Dendritic cell treated with granulocyte-macrophage colony-stimulating factor and Interleukin-4, amounts not matched to agents 40 ng/mL and 50 ng/mL, for 4 days (primary cell): ENCODE measurements around the gene ZBED5.
A peak's percentile ranks its signal among the peaks of the same experiment; 100 is the strongest.

ENCODE experiments used
- H3K27ac Mint-ChIP-seq: one replicate; pipeline ENCODE4 v1.8.0; 2022; ENCODE audit warnings: mild to moderate bottlenecking, mixed read lengths
- H3K27me3 Mint-ChIP-seq: one replicate; pipeline ENCODE4 v1.8.0; 2022; ENCODE audit warnings: mild to moderate bottlenecking, mixed read lengths
- H3K36me3 Mint-ChIP-seq: one replicate; pipeline ENCODE4 v1.8.0; 2022; ENCODE audit warnings: low read depth, mixed read lengths
- H3K4me1 Mint-ChIP-seq: one replicate; pipeline ENCODE4 v1.8.0; 2022; ENCODE audit warnings: low read depth, mixed read lengths
- H3K4me3 Mint-ChIP-seq: one replicate; pipeline ENCODE4 v1.8.0; 2022; ENCODE audit warnings: mild to moderate bottlenecking, moderate library complexity, mixed read lengths
- H3K9me3 Mint-ChIP-seq: one replicate; pipeline ENCODE4 v1.8.0; 2022; ENCODE audit warnings: mixed read lengths
- intact Hi-C: fragments of 100-400 bp; cut with micrococcal nuclease; formaldehyde crosslinking; loops from one replicate; pipeline ENCODE4 v1.15.0; 2022

Gene ZBED5

DNA sequence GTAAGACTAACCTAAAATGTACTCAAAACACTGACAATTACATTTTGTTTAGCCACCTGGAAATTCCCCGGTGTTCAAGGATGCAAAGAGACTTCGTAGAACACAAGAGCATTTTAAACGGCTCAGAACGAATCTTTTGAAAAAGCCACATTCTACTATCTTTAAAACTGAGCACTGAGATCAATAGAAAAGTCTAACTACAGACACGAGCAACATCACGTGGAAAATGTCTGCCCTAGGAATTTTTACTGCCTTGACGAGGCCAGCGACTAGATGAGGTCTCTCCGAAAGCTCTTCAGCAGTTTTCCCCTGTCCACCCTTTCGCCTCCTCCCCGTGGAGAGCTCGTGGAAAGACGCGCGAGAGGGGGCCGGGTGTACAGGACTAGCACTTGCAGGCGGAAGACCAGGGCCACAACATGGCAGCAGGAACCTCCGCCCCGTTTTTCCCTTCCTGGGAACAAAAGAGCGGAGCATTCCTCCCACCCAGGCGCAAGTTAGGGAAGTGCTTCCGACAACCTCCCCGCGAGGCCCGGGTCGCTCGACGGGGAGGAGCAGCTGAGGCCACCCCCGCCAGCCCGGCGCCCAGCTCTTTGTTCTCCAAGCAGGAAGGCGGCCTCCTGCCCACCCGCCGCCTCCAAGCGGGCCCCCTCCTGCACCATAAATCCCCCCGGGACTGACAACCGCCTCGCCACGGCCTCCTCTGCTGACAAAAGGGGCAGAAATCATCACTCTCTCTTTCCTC is 50.2 kb downstream of the ZBED5 start:
- no peaks in the 10 kb centered on the region for H3K27me3 Mint-ChIP-seq
- H3K27ac Mint-ChIP-seq: peak overlapping the region; percentile 99
- H3K4me1 Mint-ChIP-seq: peaks cover 45% of the 10 kb centered on the region
- H3K4me3 Mint-ChIP-seq: peak overlapping the region; percentile 92
- peaks cover 62% of the 10 kb centered on the region for H3K36me3 Mint-ChIP-seq
- intact Hi-C loops: loop anchor here (2.0 to 10.0 kb wide), 2 partner anchors 51 to 53 kb away; partner anchors contain the start of genes CTR9 and ZBED5
- H3K9me3 Mint-ChIP-seq: no peaks in the 10 kb centered on the region

DNA sequence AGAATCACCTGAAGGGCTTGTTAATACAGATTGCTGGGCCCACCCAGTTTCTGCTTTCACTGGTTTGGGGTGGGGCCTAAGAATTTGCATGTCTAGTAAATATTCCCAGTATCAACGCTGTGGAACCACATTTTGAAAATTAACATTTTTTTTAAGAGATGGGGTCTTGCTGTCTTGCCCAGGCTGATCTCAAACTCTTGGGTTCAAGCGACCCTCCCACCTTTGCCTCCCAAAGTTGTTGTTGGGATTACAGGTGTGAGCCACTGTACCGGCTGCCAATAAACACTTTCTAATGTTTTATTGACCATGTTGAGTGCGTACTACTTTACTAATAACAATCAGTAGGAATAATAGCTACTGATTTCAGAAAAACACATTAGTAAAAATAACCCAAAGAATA is 51.6 kb downstream of the ZBED5 start:
- no peaks in the 10 kb centered on the region for H3K9me3 Mint-ChIP-seq
- intact Hi-C loops: loop anchor here (10.0 kb wide), 1 partner anchor 51 kb away; the partner anchor contains the start of gene CTR9
- H3K4me1 Mint-ChIP-seq: peaks cover 56% of the 10 kb centered on the region
- no peaks in the 10 kb centered on the region for H3K27me3 Mint-ChIP-seq
- H3K36me3 Mint-ChIP-seq: peaks cover 76% of the 10 kb centered on the region
- H3K27ac Mint-ChIP-seq: no peak overlapping the region
- H3K4me3 Mint-ChIP-seq: peak overlapping the region; percentile 92

DNA sequence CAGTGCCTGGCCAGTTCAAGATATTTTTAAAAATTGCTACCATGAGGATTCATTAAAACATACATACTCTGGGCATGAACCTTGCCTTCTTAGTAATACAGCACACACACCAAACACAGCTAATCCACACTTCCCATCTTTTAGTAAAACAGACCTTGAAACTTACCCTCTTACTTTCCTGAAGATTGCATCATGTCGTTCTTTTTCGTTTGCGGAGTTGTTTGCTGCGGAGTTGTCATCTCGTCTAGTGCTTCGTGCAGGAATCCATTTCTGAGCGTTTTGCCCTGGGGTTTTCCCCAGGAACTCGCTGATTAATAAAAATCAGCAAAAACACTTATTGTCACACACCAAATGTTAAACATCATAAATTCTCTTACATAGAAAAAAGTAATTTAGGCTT is 52.1 kb downstream of the ZBED5 start:
- no peak overlapping the region for H3K4me3 Mint-ChIP-seq
- peaks cover 81% of the 10 kb centered on the region for H3K36me3 Mint-ChIP-seq
- H3K27ac Mint-ChIP-seq: no peak overlapping the region
- peaks cover 57% of the 10 kb centered on the region for H3K4me1 Mint-ChIP-seq
- no peaks in the 10 kb centered on the region for H3K9me3 Mint-ChIP-seq
- H3K27me3 Mint-ChIP-seq: no peaks in the 10 kb centered on the region
- intact Hi-C loops: loop anchor here (10.0 kb wide), 1 partner anchor 51 kb away; the partner anchor contains the start of gene CTR9

DNA sequence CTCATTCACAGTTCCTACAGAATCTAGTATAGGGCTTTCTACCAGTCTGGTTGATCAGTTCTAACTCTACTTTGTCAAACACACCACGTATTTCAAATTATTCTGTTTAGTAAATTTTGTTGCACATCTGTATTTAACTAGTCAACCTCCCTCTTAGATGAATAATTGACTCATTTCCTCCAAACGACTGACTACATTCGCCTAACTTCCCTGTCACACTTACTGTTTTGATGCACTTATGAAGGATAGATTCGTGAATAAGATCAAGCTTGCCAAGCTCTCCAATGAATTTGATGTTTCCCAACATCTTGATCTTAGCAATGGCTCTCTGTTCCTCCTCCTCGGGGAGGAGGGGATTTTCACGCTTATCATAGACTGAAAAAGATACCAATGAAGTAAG is 54.2 kb downstream of the ZBED5 start:
- no peak overlapping the region for H3K27ac Mint-ChIP-seq
- H3K36me3 Mint-ChIP-seq: peaks cover 100% of the 10 kb centered on the region
- intact Hi-C loops: loop anchor here (10.0 kb wide), 1 partner anchor 49 kb away; the partner anchor contains the start of gene CTR9
- H3K9me3 Mint-ChIP-seq: no peaks in the 10 kb centered on the region
- no peak overlapping the region for H3K4me3 Mint-ChIP-seq
- peaks cover 59% of the 10 kb centered on the region for H3K4me1 Mint-ChIP-seq
- no peaks in the 10 kb centered on the region for H3K27me3 Mint-ChIP-seq
